KOPT-K1 (cell line): ENCODE data around the gene NOP9.
"Not testable (repeated sequence)": the region's sequence is repeated elsewhere in the genome, so short reads cannot be mapped to it uniquely, and the experiment has no call there.

ENCODE experiments used
- H3K27ac ChIP-seq: fragments of 200-600 bp; sonication (generic); 2 replicates; pipeline ENCODE4 v1.5.1; 2016; ENCODE audit warnings: antibody characterized with exemption, mild to moderate bottlenecking, low read depth, low read length; ENCODE audit not compliant: poor library complexity, severe bottlenecking
- H3K36me3 ChIP-seq: fragments of 200-600 bp; sonication (generic); 2 replicates; pipeline ENCODE4 v1.5.1; 2017; ENCODE audit warnings: antibody characterized with exemption, mild to moderate bottlenecking, low read length, moderate library complexity; ENCODE audit not compliant: insufficient read depth
- H3K9me3 ChIP-seq: fragments of 200-600 bp; sonication (generic); 2 replicates; pipeline ENCODE4 v1.5.1; 2017; ENCODE audit warnings: antibody characterized with exemption, low read length, mild to moderate bottlenecking; ENCODE audit not compliant: insufficient read depth, poor library complexity, severe bottlenecking

Gene NOP9

DNA sequence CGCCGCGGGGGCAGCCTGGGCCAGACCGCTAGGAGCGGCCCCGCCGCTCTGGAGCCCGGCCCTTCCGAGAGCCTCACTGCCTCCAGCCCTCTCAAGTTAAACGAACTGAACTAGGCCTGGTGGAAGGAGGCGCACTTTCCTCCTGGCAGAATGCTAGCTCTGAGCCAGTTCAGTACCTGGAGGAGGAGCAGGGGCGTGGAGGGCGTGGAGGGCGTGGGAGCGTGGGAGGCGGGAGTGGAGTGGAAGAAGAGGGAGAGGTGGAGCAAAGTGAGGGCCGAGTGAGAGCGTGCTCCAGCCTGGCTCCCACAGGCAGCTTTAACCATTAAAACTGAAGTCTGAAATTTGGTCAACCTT, 16.9 kb downstream of the NOP9 start:
- no peaks in the 10 kb centered on the region for H3K9me3 ChIP-seq

DNA sequence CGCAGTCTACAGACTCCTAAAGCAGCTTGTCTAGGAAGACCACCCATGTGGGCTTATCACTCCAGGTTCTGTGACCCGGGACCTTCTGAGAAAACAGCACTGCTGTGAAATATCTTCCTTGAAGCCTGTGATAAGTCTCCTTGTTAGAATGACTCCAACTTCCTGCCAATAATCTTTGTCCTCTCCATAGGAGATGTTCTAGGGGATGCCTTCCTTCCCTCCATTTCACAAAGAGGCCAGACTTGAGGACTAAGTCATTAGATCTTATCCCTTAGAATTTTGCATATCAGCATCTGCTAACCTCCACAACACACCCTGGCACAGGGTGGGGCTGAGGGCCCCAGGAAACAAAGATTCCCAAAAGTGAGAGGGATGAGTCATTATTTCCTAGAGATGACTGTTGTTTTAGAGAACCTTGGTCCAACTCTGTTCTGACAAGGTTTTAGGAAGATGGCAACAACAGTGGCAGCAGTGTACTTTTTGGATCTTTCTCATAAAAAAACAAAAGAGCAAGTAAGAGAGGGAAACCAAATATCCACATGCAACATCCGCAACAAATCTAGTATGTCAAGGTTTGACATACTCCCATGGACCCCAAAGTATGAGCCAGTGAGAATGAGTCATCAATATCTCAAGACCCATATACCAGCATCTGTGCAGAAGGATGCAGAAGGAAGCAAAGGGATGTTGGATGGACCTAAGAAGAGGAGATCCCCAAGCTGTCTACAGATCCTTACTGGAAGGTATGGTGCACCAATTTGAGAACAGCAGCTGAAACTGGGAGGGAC, 17.7 kb downstream of the NOP9 start:
- H3K9me3 ChIP-seq, result no peaks in the 10 kb centered on the region
- no peak overlapping the region for H3K27ac ChIP-seq
- H3K36me3 ChIP-seq, result peaks cover 13% of the 10 kb centered on the region

More for the DNA sequence above, 16.9 kb downstream of the NOP9 start:
- Histone ChIP-seq H3K36me3 (peaks cover 20% of the 10 kb centered on the region), H3K27ac (no peak overlapping the region)

DNA sequence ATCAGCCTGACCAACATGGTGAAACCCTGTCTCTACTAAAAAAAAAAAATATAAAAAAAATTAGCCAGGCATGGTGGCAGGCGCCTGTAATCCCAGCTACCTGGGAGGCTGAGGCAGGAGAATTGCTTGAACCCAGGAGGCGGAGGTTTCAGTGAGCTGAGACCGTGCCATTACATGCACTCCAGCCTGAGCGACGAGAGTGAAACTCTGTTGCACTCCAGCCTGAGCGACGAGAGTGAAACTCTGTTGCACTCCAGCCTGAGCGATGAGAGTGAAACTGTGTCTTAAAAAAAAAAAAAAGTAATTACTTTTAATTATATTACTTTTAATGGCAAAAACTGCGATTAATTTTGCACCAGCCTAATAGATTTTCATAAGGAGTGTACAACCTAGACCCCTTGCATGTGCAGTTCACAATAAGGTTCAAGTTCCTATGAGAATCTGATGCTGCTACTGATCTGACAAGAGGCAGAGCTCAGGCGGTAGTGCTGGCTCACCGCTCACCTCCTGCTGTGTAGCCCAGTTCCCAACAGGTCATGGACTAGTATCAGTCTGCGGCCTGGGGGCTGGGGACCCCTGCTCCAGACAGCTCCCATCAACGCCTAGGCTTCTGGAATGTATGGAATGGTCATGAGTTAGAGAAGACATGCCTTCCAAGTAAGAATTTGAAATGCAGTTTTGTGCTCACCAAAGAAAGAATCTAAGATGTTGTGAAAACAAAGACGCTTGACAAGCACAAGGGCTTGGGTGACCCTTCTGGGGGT, 21.7 kb downstream of the NOP9 start:
- Histone ChIP-seq H3K27ac (no peak overlapping the region), H3K36me3 (no peaks in the 10 kb centered on the region), H3K9me3 (no peaks in the 10 kb centered on the region)

DNA sequence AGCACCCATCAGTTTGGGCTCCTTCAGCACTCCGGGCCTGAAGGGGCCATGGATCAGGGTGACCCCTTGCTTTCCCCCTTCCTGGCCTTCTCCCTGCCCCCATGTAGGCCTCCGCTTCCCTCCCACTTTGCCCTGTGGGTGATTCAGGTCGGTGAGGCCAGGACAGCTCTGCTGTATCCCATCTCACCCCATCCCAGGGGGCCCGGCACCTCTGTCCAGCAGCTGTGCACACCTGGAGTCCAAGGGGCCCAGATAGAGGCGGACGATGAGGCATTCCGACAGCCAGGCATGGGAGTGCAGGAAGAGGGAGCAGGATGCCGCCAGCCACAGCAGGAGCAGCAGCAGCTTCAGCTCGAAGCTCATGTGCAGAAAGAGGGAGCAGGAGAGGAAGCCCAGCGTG, 23.0 kb downstream of the NOP9 start:
- Histone ChIP-seq H3K36me3 (no peaks in the 10 kb centered on the region), H3K9me3 (no peaks in the 10 kb centered on the region), H3K27ac (no peak overlapping the region)

DNA sequence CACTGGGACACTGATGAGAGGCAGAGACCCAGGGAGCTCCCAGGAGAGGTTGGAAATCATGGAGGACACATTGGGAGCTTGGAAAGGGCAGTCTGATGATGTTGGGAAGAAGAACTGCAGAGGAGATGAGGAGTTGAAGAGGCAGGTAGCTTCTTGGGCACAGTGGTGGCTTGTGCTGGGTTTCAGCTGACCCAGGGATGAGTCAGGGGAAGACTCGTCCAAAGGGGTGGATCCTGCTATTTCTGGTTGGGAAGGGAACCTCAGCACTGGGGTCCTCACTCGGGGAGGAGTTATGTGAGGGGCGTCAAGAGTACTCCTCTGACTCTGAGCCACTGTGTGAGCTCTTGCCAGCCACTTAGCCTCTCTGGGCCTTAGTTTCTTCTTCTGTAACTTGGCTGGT, 23.7 kb downstream of the NOP9 start:
- Histone ChIP-seq H3K9me3 (no peaks in the 10 kb centered on the region), H3K27ac (no peak overlapping the region), H3K36me3 (no peaks in the 10 kb centered on the region)

DNA sequence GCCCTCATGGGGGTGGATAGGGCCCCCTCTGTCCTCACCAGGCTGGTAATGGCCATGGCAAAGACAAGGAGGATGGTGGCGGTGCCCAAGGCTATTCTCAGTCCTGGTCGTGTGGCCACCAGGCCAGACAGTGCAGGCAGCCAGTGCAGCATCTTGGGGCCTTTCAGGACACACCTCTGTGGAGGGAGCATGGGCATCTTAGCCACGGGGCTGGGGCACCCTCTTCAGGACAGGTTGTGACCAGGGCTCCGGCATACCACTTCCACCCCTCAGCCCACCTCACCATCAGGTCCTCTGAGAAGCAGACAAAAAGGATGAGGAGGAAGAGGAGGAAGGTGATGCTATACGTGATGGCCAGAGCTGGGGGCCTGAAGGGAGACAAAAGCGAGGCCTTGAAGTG, 24.4 kb downstream of the NOP9 start:
- Histone ChIP-seq H3K36me3 (no peaks in the 10 kb centered on the region), H3K9me3 (no peaks in the 10 kb centered on the region), H3K27ac (no peak overlapping the region)

DNA sequence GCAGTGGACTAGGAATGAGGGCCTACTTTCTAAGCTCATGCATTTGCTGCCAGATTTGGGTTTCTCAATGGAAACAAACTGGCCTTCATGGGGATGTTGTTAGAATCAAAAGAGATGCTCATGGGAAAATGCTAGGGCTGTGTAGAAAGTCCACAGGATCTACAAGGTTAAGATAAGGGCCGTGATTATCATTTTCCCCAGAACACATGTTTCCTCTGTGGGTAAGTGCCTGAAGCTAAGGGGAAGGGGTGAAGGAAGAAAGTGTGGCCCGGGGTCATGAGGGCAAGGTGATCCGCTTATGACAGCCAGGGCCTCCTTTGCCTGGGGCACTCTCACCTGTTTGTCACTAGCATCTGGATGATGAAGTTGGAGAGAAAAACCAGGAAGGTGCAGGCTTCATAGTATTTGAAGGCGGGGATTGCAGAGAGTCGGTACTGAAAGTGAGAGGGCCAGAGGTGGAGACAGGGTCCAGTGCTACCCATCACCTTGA, 25.4 kb downstream of the NOP9 start:
- no peaks in the 10 kb centered on the region for H3K36me3 ChIP-seq
- no peak overlapping the region for H3K27ac ChIP-seq
- no peaks in the 10 kb centered on the region for H3K9me3 ChIP-seq

DNA sequence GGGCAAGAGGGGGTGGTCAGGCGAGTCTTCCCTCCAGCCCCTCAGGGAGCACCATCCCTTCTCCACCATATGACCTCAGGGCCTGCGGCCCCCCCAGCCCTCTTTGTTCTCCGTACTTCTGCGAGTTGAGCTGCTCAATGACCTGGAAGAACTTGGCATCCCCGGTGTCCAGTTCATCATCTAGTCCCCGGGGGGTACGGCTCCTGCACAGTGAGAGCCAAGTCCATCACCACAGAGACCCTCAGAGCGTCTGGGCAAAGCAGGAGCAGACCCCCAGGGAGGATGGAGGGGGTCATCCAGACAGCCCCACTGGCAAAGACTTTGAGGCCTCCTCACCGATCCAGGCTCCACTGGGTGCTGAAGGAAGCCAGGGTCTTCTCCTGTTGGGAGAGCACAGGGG, 26.3 kb downstream of the NOP9 start:
- Histone ChIP-seq H3K9me3 (no peaks in the 10 kb centered on the region), H3K27ac (no peak overlapping the region), H3K36me3 (no peaks in the 10 kb centered on the region)

DNA sequence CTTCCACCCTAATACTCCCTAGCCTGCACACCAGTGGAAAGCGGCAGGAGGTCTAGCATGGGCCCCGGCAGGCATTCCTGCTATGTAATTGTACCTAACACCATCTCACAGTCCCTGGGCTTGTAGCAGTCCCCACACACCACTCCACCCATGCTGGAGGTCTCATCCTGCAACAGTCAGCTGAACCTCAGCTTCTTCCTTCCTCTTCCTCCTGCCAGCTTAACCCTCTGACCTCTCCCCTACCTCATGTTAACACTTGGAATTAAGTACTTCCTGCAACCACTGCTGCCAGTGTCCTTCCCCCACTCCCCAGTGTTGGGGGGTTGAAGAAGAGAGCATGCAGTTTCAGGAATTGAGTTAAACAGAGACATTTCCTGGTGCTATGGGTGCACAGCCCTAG, 27.7 kb downstream of the NOP9 start:
- no peak overlapping the region for H3K27ac ChIP-seq
- no peaks in the 10 kb centered on the region for H3K9me3 ChIP-seq
- no peaks in the 10 kb centered on the region for H3K36me3 ChIP-seq

DNA sequence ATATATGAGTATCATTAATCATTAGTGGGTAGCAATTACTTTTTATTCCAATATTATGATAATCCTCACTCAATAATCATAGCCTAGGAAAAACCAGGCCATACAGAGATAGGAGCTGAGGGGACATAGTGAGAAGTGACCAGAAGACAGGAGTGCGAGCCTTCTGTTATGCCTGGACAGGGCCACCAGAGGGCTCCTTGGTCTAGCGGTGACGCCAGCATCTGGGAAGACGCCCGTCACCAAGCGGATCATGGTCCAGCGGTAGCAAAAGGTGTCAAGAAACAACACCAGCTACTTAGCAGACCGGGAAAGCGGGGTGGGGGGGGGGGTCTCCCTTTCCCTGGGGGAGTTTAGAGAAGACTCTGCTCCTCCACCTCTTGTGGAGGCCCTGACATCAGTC, 28.3 kb downstream of the NOP9 start:
- not testable (repeated sequence) for H3K9me3 ChIP-seq, H3K27ac ChIP-seq, H3K36me3 ChIP-seq

DNA sequence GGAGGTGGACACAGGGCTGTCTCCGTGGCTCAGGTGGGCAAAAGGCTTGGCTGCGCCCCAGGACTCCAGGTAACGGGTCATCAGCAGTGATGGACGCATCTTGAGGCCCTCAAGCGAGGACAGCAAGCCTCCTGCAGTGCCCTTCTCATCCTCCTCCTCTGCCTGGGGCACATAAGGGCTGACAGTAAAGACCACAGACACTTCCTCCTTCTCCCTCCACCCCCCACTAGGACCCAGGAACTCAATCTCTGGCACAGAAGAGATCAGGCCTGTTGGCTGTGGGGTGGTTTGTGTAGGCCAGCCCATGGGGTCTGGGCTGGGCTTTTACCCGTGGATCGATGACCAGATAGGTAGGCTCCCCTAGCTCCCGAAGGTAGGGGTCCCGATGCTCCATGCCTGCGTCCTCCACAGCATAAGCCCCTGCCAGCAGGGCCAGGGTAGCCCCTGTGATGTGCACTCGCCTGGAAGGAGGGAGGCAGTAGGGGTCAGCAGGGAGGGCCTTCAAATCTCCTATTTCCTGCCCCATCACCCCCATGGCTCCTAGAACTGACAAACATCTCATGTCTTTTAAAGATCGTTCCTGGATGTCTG, 29.5 kb downstream of the NOP9 start:
- H3K9me3 ChIP-seq, result no peaks in the 10 kb centered on the region
- no peak overlapping the region for H3K27ac ChIP-seq
- H3K36me3 ChIP-seq, result no peaks in the 10 kb centered on the region

DNA sequence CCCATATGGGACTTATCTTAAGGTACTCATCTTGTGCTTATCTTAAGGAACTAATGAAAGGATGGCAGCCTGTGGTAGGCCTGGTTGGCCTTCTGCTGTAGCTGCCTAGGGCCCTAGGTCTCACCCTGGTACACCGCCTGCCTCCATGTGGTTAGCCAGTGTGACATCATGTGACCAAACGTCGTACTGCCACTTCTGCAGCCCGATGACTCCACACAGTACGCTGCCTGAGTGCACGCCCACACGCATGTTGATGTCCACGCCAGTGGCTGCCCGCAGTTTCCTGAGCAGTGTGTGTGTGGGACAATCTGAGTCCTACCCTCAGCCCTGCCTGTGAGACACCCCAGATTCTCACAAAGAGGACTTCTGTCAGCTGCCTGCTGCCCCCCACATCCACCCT, 30.1 kb downstream of the NOP9 start:
- Histone ChIP-seq H3K27ac (no peak overlapping the region), H3K36me3 (no peaks in the 10 kb centered on the region), H3K9me3 (no peaks in the 10 kb centered on the region)

DNA sequence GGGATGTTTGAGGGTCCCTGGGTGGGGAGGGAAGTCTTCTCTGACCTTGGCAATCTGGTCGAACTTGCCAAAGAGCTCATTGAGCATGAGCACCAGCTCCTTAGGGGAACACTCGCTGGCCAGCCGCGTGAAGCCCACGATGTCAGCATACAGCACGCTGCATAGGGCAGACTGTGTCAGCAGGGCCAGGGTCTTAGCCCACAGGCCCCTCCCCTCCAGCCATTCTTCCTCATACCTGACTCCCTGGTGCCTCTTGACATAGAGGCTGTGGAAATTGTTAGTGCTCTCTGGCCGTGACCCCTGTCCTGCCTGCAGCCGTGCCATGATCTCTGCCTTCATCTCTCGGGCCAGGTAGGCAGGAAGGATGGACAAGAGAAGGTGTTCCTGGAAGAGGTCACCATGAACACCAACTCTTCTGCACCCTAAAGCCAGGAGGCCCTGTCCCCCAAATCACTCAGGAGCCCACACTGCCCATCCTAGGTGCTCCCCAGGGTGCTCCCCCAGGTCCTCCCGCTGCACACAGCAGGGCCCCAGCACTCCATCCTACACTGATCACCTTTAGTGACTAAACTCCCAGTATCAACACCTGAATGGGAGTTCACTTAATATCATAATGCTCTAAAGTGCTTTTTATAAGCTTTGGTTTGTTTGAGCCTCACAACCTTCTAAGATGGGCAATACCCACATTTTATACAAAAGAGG, 31.5 kb downstream of the NOP9 start:
- Histone ChIP-seq H3K9me3 (no peaks in the 10 kb centered on the region), H3K36me3 (no peaks in the 10 kb centered on the region), H3K27ac (no peak overlapping the region)

DNA sequence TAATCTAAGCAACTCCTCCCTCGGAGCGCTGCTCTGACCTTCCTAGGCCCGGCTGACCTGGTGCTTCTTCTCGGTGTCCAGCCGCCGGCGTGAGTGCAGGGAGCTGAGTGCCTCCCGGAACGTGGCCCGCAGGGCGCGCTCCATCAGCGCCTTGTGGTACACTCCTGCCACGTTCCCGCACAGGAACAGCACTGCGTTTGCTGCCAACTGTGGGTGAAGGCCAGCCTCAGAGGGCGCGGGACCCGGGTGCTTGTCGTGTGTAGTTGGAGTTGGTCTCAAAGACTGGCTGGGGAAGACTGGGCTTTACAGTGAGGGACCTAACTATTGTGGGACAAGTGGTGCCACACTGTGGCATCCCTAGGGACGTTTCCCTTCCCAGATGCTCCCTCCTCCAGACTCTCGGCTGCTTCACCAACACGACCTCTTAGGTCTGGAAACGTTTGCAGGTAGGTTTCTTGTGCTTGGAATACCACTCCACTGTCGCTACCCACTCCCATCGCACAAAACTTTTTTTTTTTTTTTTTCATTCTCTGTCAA, 32.1 kb downstream of the NOP9 start:
- Histone ChIP-seq H3K9me3 (no peaks in the 10 kb centered on the region), H3K27ac (no peak overlapping the region), H3K36me3 (no peaks in the 10 kb centered on the region)
